ENCODE results near the gene FAM83B.

- TF ChIP-seq CTCF (IDR thresholded peaks at IDR 0.05; ENCODE audit: low read depth, low read length, poor library complexity, severe bottlenecking) (no peak), EZH2phosphoT487 (IDR thresholded peaks at IDR 0.05; ENCODE audit: borderline replicate concordance, low read length) (no peak)
Observed at GRCh38 chr6:54990001-54990400, 143.4 kb downstream of the FAM83B start.

Measured in DOHH2 (cell line).